HepG2 (cell line): Measurements from ENCODE around the gene STARD6. TPM values are rescaled to one million over a fixed set of nuclear protein-coding genes. Genes with fewer than 3 reads are reported as not detected.

Experiments used
- ATAC-seq: fragments of 200-7000 bp; cut with Tn5 transposase; 3 replicates; pipeline ENCODE4 v1.9.1; 2020; ENCODE audit warnings: mild to moderate bottlenecking, moderate library complexity
- BruUV-seq: library from RNA; stranded (reverse); fragments of 400-500 nt; replicated peaks from 2 replicates; lab custom pipeline; 2021; lab: Mats Ljungman, UMichigan
- CTCF ChIA-PET: fragments of 300-600 bp; formaldehyde crosslinking; extraction: SDS; loops from one replicate; lab custom pipeline; 2021; ENCODE audit warnings: low total read pairs, inconsistent platforms, low intra/inter-chr PET ratio; lab: Yijun Ruan, JAX
- POLR2A ChIA-PET: fragments of 350-600 bp; sonication (Branson Sonifier 250); formaldehyde crosslinking; loops from one replicate; lab custom pipeline; 2020; ENCODE audit warnings: antibody characterized with exemption, inconsistent platforms; lab: Yijun Ruan, JAX
- DNase-seq: peaks from one replicate; pipeline ENCODE4 v3.0.0-alpha.2; 2015; ENCODE audit warnings: low spot score
- FAIRE-seq: peaks from 3 replicates; lab custom pipeline; 2011; peaks lifted over from hg19 to GRCh38; lab: Jason Lieb, UNC
- H2AFZ ChIP-seq: one replicate; pipeline ENCODE4 v1.6.1; 2011; ENCODE audit warnings: low read length, inconsistent platforms
- H3K27ac ChIP-seq: fragments of 300-600 bp; 3 replicates; pipeline ENCODE4 v1.8.0; 2011; ENCODE audit warnings: mixed run types, mild to moderate bottlenecking, mixed read lengths, low read length, inconsistent platforms; ENCODE audit not compliant: insufficient read depth; ENCODE audit errors: extremely low read length
- H3K27me3 ChIP-seq, 2 experiments: fragments of 200-600 bp in 1 of 2; 2 replicates in 1 of 2; 3 replicates in 1 of 2; pipeline versions ENCODE4 v1.6.0 to v1.8.0; 2011; ENCODE audit warnings: low read length in 2 of 2, mild to moderate bottlenecking in 2 of 2, moderate library complexity in 2 of 2, inconsistent platforms in 1 of 2; ENCODE audit not compliant: insufficient read depth in 2 of 2, control insufficient read depth in 1 of 2
- H3K36me3 ChIP-seq, 2 experiments: fragments of 200-600 bp in 1 of 2; replicated peaks in 1 of 2; 2 replicates in 1 of 2; 3 replicates in 1 of 2; pipeline versions ENCODE4 v1.5.1 to v1.8.0; 2011; ENCODE audit warnings: low read length in 2 of 2, inconsistent platforms in 1 of 2; ENCODE audit not compliant: insufficient read depth in 2 of 2, control insufficient read depth in 1 of 2
- H3K4me1 ChIP-seq: 2 replicates; pipeline ENCODE4 v1.5.1; 2012; ENCODE audit warnings: low read length, inconsistent platforms; ENCODE audit not compliant: insufficient read depth
- H3K4me2 ChIP-seq: 2 replicates; pipeline ENCODE4 v1.6.0; 2011; ENCODE audit warnings: low read depth, low read length, inconsistent platforms
- H3K4me3 ChIP-seq, 3 experiments: fragments of 200-600 bp in 1 of 3; sonication (generic), shearing (Covaris generic) in 1 of 3; replicated peaks in 1 of 3; 2 replicates each; pipeline ENCODE4 v1.5.1; 2011 to 2016; ENCODE audit warnings: low read length in 3 of 3, inconsistent platforms in 2 of 3, low read depth in 2 of 3, mild to moderate bottlenecking in 2 of 3, control low read depth in 1 of 3, mixed read lengths in 1 of 3; ENCODE audit not compliant: insufficient read depth in 1 of 3
- H3K79me2 ChIP-seq: one replicate; pipeline ENCODE4 v1.6.1; 2011; ENCODE audit warnings: low read length, inconsistent platforms; ENCODE audit not compliant: insufficient read depth
- H3K9ac ChIP-seq: 2 replicates; pipeline ENCODE4 v1.6.0; 2011; ENCODE audit warnings: mild to moderate bottlenecking, low read depth, low read length, inconsistent platforms; ENCODE audit not compliant: insufficient read depth
- H3K9me3 ChIP-seq: 2 replicates; pipeline ENCODE4 v1.5.1; 2012; ENCODE audit warnings: mild to moderate bottlenecking, low read length
- H4K20me1 ChIP-seq: 2 replicates; pipeline ENCODE4 v1.6.0; 2011; ENCODE audit warnings: inconsistent platforms, mild to moderate bottlenecking, low read length, moderate library complexity; ENCODE audit not compliant: insufficient read depth
- AKAP8 ChIP-seq: sonication (generic); formaldehyde crosslinking; IDR thresholded peaks from 2 replicates; pipeline ENCODE4 v1.5.1; 2020; ENCODE audit warnings: mild to moderate bottlenecking, missing genetic modification reagents
- ATF7 ChIP-seq, 2 experiments: fragments of 450-650 bp in 1 of 2; sonication (generic) in 1 of 2; formaldehyde crosslinking in 1 of 2; IDR thresholded peaks; 2 replicates each; pipeline versions ENCODE4 v1.4.0 to v1.6.1; 2016 to 2020; ENCODE audit warnings: antibody characterized with exemption in 1 of 2, mild to moderate bottlenecking in 1 of 2, missing genetic modification reagents in 1 of 2
- BCL6 ChIP-seq: IDR thresholded peaks from 2 replicates; pipeline ENCODE4 v1.6.1; 2016; ENCODE audit warnings: missing genetic modification reagents, missing compliant biosample characterization
- CSRNP1 ChIP-seq: sonication (generic); formaldehyde crosslinking; IDR thresholded peaks from 2 replicates; pipeline ENCODE4 v1.8.1; 2023; ENCODE audit warnings: mild to moderate bottlenecking, missing genetic modification reagents
- FOXO4 ChIP-seq: sonication (generic); formaldehyde crosslinking; conservative IDR thresholded peaks from 2 replicates; pipeline ENCODE4 v1.8.1; 2023; ENCODE audit warnings: missing genetic modification reagents
- HDAC6 ChIP-seq: fragments of 200-600 bp; sonication (generic); IDR thresholded peaks from 2 replicates; pipeline ENCODE4 v1.7.0; 2017; ENCODE audit warnings: mild to moderate bottlenecking, antibody characterized with exemption, low read length, low read depth
- HES4 ChIP-seq: sonication (generic); formaldehyde crosslinking; IDR thresholded peaks from 2 replicates; pipeline ENCODE4 v1.9.0; 2021; ENCODE audit warnings: mild to moderate bottlenecking, missing genetic modification reagents, borderline replicate concordance
- HIC2 ChIP-seq: sonication (generic); formaldehyde crosslinking; IDR thresholded peaks from 2 replicates; pipeline ENCODE4 v1.9.0; 2022; ENCODE audit warnings: low read depth, missing genetic modification reagents
- KDM4B ChIP-seq: sonication (generic); formaldehyde crosslinking; IDR thresholded peaks from 2 replicates; pipeline ENCODE4 v1.4.0; 2020; ENCODE audit warnings: missing genetic modification reagents
- NR2C2 ChIP-seq: sonication (generic); formaldehyde crosslinking; IDR thresholded peaks from 2 replicates; pipeline ENCODE4 v1.4.0; 2020; ENCODE audit warnings: missing genetic modification reagents, mild to moderate bottlenecking, moderate library complexity, borderline replicate concordance
- NR3C1 ChIP-seq: sonication (generic); formaldehyde crosslinking; IDR thresholded peaks from 2 replicates; pipeline ENCODE4 v1.4.0; 2020; ENCODE audit warnings: missing genetic modification reagents
- ZFP62 ChIP-seq: sonication (generic); formaldehyde crosslinking; IDR thresholded peaks from 2 replicates; pipeline ENCODE4 v1.4.0; 2020; ENCODE audit warnings: missing genetic modification reagents
- ZKSCAN1 ChIP-seq: fragments of 150-350 bp; IDR thresholded peaks from 2 replicates; pipeline ENCODE4 v1.6.1; 2014; ENCODE audit warnings: low read length
- ZNF224 ChIP-seq: sonication (generic); formaldehyde crosslinking; IDR thresholded peaks from 2 replicates; pipeline ENCODE4 v1.5.0; 2020; ENCODE audit warnings: mild to moderate bottlenecking, missing genetic modification reagents
- ZNF414 ChIP-seq: sonication (generic); formaldehyde crosslinking; IDR thresholded peaks from 2 replicates; pipeline ENCODE4 v1.5.0; 2020; ENCODE audit warnings: missing genetic modification reagents
- ZNF740 ChIP-seq: sonication (generic); formaldehyde crosslinking; IDR thresholded peaks from 2 replicates; pipeline ENCODE4 v1.4.0; 2020; ENCODE audit warnings: missing genetic modification reagents
- WGBS: methylation state at CpG from one replicate; pipeline ENCODE4 v1.1.6; 2017; ENCODE audit warnings: low lambda C conversion rate; 5-methylcytosine and 5-hydroxymethylcytosine counted together
- in situ Hi-C: cut with HindIII; loops from 2 replicates; pipeline ENCODE4 v1.10.0; 2017; ENCODE audit warnings: low pct_unique_long_range_greater_than_20kb; ENCODE audit not compliant: extremely low pct_ligation_motif_present
- intact Hi-C: fragments of 100-400 bp; cut with micrococcal nuclease; formaldehyde crosslinking; loops from one replicate; pipeline ENCODE4 v1.10.0; 2022; ENCODE audit not compliant: unreplicated experiment
- polyA plus RNA-seq, 8 experiments: library from polyadenylated mRNA; depleted of rRNA in 3 of 8; stranded (reverse) in 7 of 8; unstranded in 1 of 8; fragments of >200 nt; fragmentation: Illumina TruSeq in 4 of 8; extraction: Trizol in 4 of 8; gene quantifications; 2 replicates each; pipeline versions ENCODE4 v1.2.1 to v1.2.3, GENCODE V29; 2011 to 2016; ENCODE audit warnings: low read depth in 4 of 8, missing spikeins in 1 of 8, mixed read lengths in 1 of 8; ENCODE audit not compliant: insufficient read depth in 1 of 8
- total RNA-seq, 5 experiments: library from RNA; depleted of rRNA; stranded (reverse); fragments of >200 nt; fragmentation: Illumina TruSeq; extraction: Trizol; gene quantifications; 2 replicates each; pipeline ENCODE4 v1.2.3, GENCODE V29; 2016; ENCODE audit warnings: low read depth in 1 of 5

Gene STARD6
- total and polyA plus RNA-seq, 2 of the 13 experiments (the other 11 are each of a cell fraction or from before 2014, with no cell fraction given) = not detected

- Histone ChIP-seq H3K27me3 (no peaks in the 10 kb centered on the region), H3K9me3 (no peaks in the 10 kb centered on the region), H3K9ac (no peak overlapping the region), H3K4me1 (peaks cover 16% of the 10 kb centered on the region), H2AFZ (no peak overlapping the region), H4K20me1 (no peaks in the 10 kb centered on the region), H3K27ac (no peak overlapping the region), H3K36me3 (no peaks in the 10 kb centered on the region), H3K4me2 (no peak overlapping the region), H3K79me2 (no peaks in the 10 kb centered on the region), H3K4me3 (no peak overlapping the region)
- BruUV-seq = no TSS peak
- 68% methylated on average over 2 of the region's 2 CpGs for WGBS
- no peak for TF ChIP-seq BCL6 (CRISPR knock-in tag)
- TF ChIP-seq ZNF414 (CRISPR knock-in tag) = no peak
- no peak for TF ChIP-seq ATF7 (IDR thresholded peaks at IDR 0.05)
- no peak for TF ChIP-seq ATF7 (CRISPR knock-in tag; IDR thresholded peaks at IDR 0.05)
- TF ChIP-seq ZNF740 (CRISPR knock-in tag) = no peak
- TF ChIP-seq FOXO4 = no peak
- TF ChIP-seq HDAC6 = no peak
- no peak for TF ChIP-seq ZFP62
- no peak for TF ChIP-seq HES4 (CRISPR knock-in tag)
- no peak for TF ChIP-seq NR3C1 (CRISPR knock-in tag)
- TF ChIP-seq ZKSCAN1 = no peak
- TF ChIP-seq NR2C2 = no peak
- TF ChIP-seq HIC2 = no peak
- TF ChIP-seq CSRNP1 (CRISPR knock-in tag) = no peak
- no peak for TF ChIP-seq AKAP8
- no peak for TF ChIP-seq KDM4B
- no peak for TF ChIP-seq ZNF224 (CRISPR knock-in tag)
- FAIRE-seq (no peak), ATAC-seq (no peak), DNase-seq (no peak)
- intact Hi-C loops (no loop called here), in situ Hi-C loops (no loop called here)
- ChIA-PET POLR2A (no interaction called here), CTCF (no interaction called here)
Observed at GRCh38 chr18:54335638-54336173, 22.0 kb downstream of the STARD6 start.
